ENCODE data around the gene SIRPA.

The SIRPA gene

GRCh38 chr20:1890469-1891262 is 4.5 kb upstream of the SIRPA start:
- no peak for DNase-seq

GRCh38 chr20:1891263-1892118 is 3.7 kb upstream of the SIRPA start:
- DNase-seq = no peak

GRCh38 chr20:1892119-1892385 is 3.2 kb upstream of the SIRPA start:
- no peak for DNase-seq

- no peak for DNase-seq
Observed at GRCh38 chr20:1893721-1894470, 1.3 kb upstream of the SIRPA start.

GRCh38 chr20:1894471-1894950 is 696 bp upstream of the SIRPA start:
- peak in 1 of 2 donors; percentile 34 for DNase-seq

- no peak for DNase-seq
Observed at GRCh38 chr20:1895674-1896483, 672 bp downstream of the SIRPA start.

- no peak for DNase-seq
Observed at GRCh38 chr20:1896484-1897258, 1.5 kb downstream of the SIRPA start.

GRCh38 chr20:1897541-1897940 is 2.3 kb downstream of the SIRPA start:
- DNase-seq = no peak

- DNase-seq = no peak
Observed at GRCh38 chr20:1897965-1898464, 2.8 kb downstream of the SIRPA start.

GRCh38 chr20:1898482-1899240 is 3.5 kb downstream of the SIRPA start:
- DNase-seq = no peak

GRCh38 chr20:1899241-1899525 is 4.0 kb downstream of the SIRPA start:
- DNase-seq = no peak

- no peak for DNase-seq
Observed at GRCh38 chr20:1900321-1900801, 5.2 kb downstream of the SIRPA start.

GRCh38 chr20:1901704-1902103 is 6.5 kb downstream of the SIRPA start:
- DNase-seq = no peak

- no peak for DNase-seq
Observed at GRCh38 chr20:1902188-1902587, 7.0 kb downstream of the SIRPA start.

- no peak for DNase-seq
Observed at GRCh38 chr20:1904135-1904534, 8.9 kb downstream of the SIRPA start.

GRCh38 chr20:1905009-1905408 is 9.8 kb downstream of the SIRPA start:
- no peak for DNase-seq

GRCh38 chr20:1905693-1906092 is 10.5 kb downstream of the SIRPA start:
- no peak for DNase-seq

GRCh38 chr20:1906361-1907051 is 11.3 kb downstream of the SIRPA start:
- no peak for DNase-seq

GRCh38 chr20:1907586-1907985 is 12.4 kb downstream of the SIRPA start:
- no peak for DNase-seq

GRCh38 chr20:1908191-1908590 is 13.0 kb downstream of the SIRPA start:
- DNase-seq = no peak

Measured in stimulated activated CD4-positive, alpha-beta T cell treated with anti-CD3 and anti-CD28 coated beads, Interleukin-2, amount 100 ng/mL, for 24 hours (primary cell).